Stomach (tissue), 9 donors: Measurements from ENCODE around the gene ZDHHC7. TPM values are rescaled to one million over a fixed set of nuclear protein-coding genes. Genes with fewer than 3 reads are reported as not detected.

Source experiments
- DNase-seq, 2 donors: peaks; one replicate each; pipeline versions ENCODE4 v3.0.0 to v3.0.0-alpha.2; 2013 to 2019
- H3K27ac ChIP-seq, 5 donors: fragments of 200-600 bp in 4 of 5; sonication (generic) in 4 of 5; one replicate each; pipeline ENCODE4 v1.5.1; 2013 to 2019; ENCODE audit warnings: mild to moderate bottlenecking in 1 of 5, moderate library complexity in 1 of 5
- H3K27me3 ChIP-seq, 3 donors: fragments of 200-600 bp; sonication (generic); one replicate each; pipeline ENCODE4 v1.5.1; 2017 to 2019; ENCODE audit warnings: mixed run types in 1 of 3
- H3K36me3 ChIP-seq, 4 donors: fragments of 200-600 bp; sonication (generic); 1 replicate in 3 of 4; 2 replicates in 1 of 4; pipeline ENCODE4 v1.5.1; 2016 to 2019
- H3K4me1 ChIP-seq, 4 donors: fragments of 200-600 bp; sonication (generic); one replicate each; pipeline ENCODE4 v1.5.1; 2016 to 2019
- H3K4me3 ChIP-seq, 4 donors: fragments of 200-600 bp; sonication (generic) in 3 of 4; one replicate each; pipeline ENCODE4 v1.5.1; 2016 to 2019; ENCODE audit warnings: mild to moderate bottlenecking in 1 of 4
- H3K9me3 ChIP-seq, 4 donors: fragments of 200-600 bp; sonication (generic); one replicate each; pipeline ENCODE4 v1.5.1; 2016 to 2019
- POLR2A ChIP-seq, 4 donors: fragments of 450-650 bp; IDR thresholded peaks; one replicate each; pipeline ENCODE4 v1.6.1; 2016; ENCODE audit warnings: antibody characterized with exemption in 4 of 4, control low read depth in 2 of 4, mild to moderate bottlenecking in 1 of 4, moderate library complexity in 1 of 4
- WGBS, 5 donors: extraction: QIAGEN DNeasy Blood & Tissue Kit in 3 of 5; methylation state at CpG; one replicate each; pipeline versions ENCODE4 v1.1.5 to v1.1.7; 2013 to 2018; 5-methylcytosine and 5-hydroxymethylcytosine counted together
- intact Hi-C: fragments of 100-400 bp; cut with DNase I; formaldehyde crosslinking; loops from one replicate; pipeline ENCODE4 v1.15.1; 2023; ENCODE audit warnings: low total_unique reads
- polyA plus RNA-seq, 3 donors: library from polyadenylated mRNA; stranded (reverse); fragments of 200-250 nt; gene quantifications; one replicate each; pipeline ENCODE4 v1.2.3, GENCODE V29; 2013
- total RNA-seq, 5 donors: library from RNA; depleted of rRNA; stranded (reverse); fragments of >200 nt; gene quantifications; one replicate each; pipeline versions ENCODE4 v1.1.0 to v1.2.3, GENCODE V29; 2014 to 2016
- TF ChIP-seq, protein P1 (sequence below), 7 experiments: fragments of 450-650 bp in 4 of 7; fragments of 200-600 bp in 3 of 7; sonication (generic) in 3 of 7; IDR thresholded peaks; one replicate each; pipeline ENCODE4 v1.5.1; 2016 to 2019; ENCODE audit warnings: antibody characterized with exemption in 7 of 7, control low read depth in 2 of 7, mild to moderate bottlenecking in 1 of 7
- donor health status: healthy with polysubstance abuse.
- donor health status: Bipolar disorder and iron deficiency.
- donor health status: healthy.

Gene ZDHHC7
- total and polyA plus RNA-seq, 8 donors: 15.0 to 358 (median 56.2) TPM

DNA sequence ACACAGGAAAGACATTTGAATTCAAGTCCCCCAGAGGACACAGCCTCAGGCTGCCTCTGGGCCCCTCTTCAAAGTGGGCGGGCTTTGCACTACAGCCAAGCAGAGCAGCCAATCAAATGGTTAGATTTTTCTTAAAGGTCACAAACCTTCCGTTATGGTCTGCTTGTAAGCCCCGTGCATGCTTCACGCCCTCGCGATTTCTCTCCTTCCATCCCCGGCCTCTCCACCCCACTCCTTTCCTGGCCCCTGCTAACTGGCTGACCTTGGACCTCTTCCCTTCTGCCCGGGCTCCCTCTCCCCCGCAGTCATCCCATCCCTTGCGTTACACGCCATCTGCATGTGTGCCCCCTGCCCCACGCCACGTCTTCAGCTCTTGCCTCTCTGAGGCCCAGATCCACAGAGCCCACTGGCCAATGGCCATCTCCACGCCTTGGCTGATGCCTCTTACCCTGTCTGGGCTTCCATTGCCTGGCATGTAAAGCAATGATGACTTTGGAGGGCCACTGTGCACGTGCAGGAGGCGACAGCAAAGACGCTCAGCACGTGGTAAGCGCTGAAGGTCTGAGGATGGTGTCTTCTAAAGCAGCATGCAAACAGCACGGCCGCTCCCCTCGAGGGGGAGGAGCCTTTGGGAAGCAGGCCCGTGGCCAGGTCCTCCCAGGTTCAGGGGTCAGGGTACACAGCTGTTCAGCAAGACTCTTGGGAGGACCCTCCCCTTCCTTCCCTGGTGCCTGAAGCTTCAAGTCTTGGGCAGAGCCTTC, 86.8 kb downstream of the ZDHHC7 start:
- no peaks in the 10 kb centered on the region for H3K36me3 ChIP-seq
- H3K9me3 ChIP-seq: no peaks in the 10 kb centered on the region
- peak overlapping the region; percentile 10 to 79 (median 23) for H3K27ac ChIP-seq
- peak in 1 of 2 donors; percentile 71 for DNase-seq
- H3K27me3 ChIP-seq: no peaks in the 10 kb centered on the region
- H3K4me3 ChIP-seq: no peak overlapping the region
- H3K4me1 ChIP-seq: peaks cover 26 to 61% (median 41%) of the 10 kb centered on the region in 4 donors
- 58 to 76% (median 62%) methylated on average over 22 to 23 of the region's 23 CpGs for WGBS, 5 donors
- intact Hi-C loops: no loop called here
- TF ChIP-seq POLR2A (IDR thresholded peaks at IDR 0.05): no peak
- TF ChIP-seq, protein P1, sequence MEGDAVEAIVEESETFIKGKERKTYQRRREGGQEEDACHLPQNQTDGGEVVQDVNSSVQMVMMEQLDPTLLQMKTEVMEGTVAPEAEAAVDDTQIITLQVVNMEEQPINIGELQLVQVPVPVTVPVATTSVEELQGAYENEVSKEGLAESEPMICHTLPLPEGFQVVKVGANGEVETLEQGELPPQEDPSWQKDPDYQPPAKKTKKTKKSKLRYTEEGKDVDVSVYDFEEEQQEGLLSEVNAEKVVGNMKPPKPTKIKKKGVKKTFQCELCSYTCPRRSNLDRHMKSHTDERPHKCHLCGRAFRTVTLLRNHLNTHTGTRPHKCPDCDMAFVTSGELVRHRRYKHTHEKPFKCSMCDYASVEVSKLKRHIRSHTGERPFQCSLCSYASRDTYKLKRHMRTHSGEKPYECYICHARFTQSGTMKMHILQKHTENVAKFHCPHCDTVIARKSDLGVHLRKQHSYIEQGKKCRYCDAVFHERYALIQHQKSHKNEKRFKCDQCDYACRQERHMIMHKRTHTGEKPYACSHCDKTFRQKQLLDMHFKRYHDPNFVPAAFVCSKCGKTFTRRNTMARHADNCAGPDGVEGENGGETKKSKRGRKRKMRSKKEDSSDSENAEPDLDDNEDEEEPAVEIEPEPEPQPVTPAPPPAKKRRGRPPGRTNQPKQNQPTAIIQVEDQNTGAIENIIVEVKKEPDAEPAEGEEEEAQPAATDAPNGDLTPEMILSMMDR (IDR thresholded peaks at IDR 0.05): no peak

Other genes with a start within 250 kb of the ZDHHC7 start
- 100 to 1,000 TPM in 3 of 5 donors, 10 to 100 TPM in 2; 92.0 to 242 (median 102) TPM for gene CRISPLD2, start 191.6 kb downstream of the ZDHHC7 start, total RNA-seq
- gene CRISPLD2, start 191.6 kb downstream of the ZDHHC7 start, polyA plus RNA-seq: 10 to 100 TPM; 18.3 to 46.0 (median 20.2) TPM
- gene KIAA0513, start 16.3 kb upstream of the ZDHHC7 start, total RNA-seq: 10 to 100 TPM; 13.3 to 40.6 (median 17.6) TPM
- 10 to 100 TPM in 1 of 3 donors, 1 to 10 TPM in 2; 3.6 to 10.2 (median 8.4) TPM for gene KIAA0513, start 16.3 kb upstream of the ZDHHC7 start, polyA plus RNA-seq
- gene CIBAR2, start 100.9 kb upstream of the ZDHHC7 start, total RNA-seq: 10 to 100 TPM in 1 of 5 donors, not detected in 4; 54.0 TPM
- 1 to 10 TPM in 1 of 3 donors, not detected in 2; 1.5 TPM for gene CIBAR2, start 100.9 kb upstream of the ZDHHC7 start, polyA plus RNA-seq